Stimulated activated CD4-positive, alpha-beta T cell treated with anti-CD3 and anti-CD28 coated beads, Interleukin-4, amount 100 ng/mL, for 48 hours (primary cell): Measurements from ENCODE around the gene SFSWAP.
"Not testable (repeated sequence)": the region's sequence is repeated elsewhere in the genome, so short reads cannot be mapped to it uniquely, and the experiment has no call there.

ENCODE experiments used
- DNase-seq, 2 donors: peaks; one replicate each; pipeline ENCODE4 v3.0.0-alpha.2; 2020; ENCODE audit warnings: low read depth in 2 of 2

SFSWAP gene

DNA sequence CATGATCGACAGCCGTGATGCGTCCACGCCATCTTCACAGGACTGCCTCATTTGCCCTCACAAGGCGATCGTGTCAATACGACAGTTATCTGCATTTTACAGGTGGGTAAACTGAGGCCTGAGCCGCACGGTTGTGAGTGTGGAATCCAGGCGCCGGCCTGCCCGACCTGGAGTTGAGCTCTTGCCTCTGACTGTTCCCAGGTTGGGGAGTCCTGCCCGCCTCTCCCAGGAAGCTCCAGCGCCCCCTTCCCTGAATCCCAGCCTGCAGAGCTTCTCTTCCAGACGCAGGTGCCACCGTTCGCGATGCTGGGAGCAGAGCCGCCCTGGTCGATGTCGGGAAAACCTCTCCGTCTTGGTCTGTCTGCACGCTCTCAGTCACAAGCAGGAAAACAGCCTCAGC lies 31.1 kb upstream of the SFSWAP start:
- DNase-seq, result not testable (repeated sequence)

DNA sequence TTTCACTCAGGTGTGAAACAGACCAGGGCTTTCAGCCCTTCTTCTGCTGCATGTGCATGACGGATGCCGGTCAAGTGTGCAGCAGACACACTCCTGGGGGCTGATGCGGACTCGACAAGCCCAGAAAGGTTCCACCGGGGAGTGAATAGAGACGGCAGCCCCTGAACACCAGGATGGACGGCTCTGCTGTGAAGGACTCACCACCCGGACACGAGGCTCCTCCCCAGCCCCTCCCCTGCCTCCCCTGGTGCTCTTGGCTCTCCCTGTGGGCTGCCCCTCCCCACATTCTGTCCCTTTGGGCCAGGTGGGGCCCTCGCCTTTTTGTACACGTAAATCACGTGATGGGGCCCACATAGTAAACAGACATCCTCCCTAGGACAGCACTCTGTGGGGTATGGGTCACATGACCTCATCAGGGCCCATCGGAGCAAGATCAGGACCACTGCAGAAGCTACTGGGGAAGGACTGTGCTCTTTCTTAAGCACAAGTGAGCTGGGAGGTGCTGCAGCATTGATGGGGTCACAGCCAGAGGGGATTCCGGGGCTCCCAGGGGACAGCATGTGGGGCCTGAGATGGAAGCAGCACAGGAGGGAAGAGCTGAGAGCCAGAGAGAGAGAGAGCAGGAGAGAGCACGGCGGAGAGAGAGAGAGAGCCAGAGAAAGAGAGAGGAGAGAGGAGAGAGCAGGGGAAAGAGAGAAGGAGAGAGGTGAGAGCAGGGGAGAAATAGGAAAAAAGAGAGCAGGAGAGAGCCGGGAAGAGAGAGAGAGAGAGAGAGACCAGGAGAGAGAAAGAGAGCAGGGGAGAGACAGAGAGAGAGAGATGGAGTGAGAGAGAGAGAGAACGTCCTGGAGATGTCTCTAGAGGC lies 30.3 kb upstream of the SFSWAP start:
- DNase-seq, result not testable (repeated sequence)

- DNase-seq, result no peak
Observed at GRCh38 chr12:131681257-131681620, 29.7 kb upstream of the SFSWAP start.

DNA sequence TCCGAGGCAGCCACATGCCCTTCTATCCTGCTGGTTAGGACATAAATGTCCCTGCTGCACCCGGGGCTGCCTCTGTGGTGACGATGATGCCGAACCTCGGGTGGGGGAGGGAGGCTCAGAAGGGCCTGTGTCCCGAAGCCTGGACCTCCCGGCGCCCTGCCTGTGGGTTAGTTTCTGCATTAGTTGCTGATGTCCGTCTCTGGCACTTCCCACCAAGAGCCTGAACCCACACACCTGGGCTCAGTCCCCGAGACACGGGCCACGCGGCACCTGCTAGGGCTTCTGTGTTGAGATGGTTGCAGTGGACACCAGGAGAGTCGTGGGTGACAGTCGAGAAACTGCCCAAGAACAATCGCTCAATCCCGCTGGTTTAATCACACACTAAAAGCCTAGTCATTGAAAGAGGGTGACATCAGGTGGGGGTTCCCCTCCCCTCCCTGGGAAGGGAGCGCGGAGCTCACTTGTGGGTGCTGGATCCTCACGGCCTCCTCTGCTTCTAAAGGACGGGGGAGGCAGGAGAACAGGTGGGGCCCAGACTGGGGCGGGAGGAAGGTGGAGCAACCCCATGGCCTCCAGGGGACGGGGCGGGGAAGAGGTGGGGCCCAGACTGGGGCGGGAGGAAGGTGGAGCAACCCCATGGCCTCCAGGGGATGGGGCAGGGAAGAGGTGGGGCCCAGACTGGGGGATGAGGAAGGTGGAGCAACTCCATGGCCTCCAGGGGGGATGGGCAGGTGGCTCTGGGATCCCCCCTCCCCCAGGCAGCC lies 29.0 kb upstream of the SFSWAP start:
- peak; percentile 15 to 68 for DNase-seq

GRCh38 chr12:131682510-131682895 lies 28.4 kb upstream of the SFSWAP start:
- no peak for DNase-seq

DNA sequence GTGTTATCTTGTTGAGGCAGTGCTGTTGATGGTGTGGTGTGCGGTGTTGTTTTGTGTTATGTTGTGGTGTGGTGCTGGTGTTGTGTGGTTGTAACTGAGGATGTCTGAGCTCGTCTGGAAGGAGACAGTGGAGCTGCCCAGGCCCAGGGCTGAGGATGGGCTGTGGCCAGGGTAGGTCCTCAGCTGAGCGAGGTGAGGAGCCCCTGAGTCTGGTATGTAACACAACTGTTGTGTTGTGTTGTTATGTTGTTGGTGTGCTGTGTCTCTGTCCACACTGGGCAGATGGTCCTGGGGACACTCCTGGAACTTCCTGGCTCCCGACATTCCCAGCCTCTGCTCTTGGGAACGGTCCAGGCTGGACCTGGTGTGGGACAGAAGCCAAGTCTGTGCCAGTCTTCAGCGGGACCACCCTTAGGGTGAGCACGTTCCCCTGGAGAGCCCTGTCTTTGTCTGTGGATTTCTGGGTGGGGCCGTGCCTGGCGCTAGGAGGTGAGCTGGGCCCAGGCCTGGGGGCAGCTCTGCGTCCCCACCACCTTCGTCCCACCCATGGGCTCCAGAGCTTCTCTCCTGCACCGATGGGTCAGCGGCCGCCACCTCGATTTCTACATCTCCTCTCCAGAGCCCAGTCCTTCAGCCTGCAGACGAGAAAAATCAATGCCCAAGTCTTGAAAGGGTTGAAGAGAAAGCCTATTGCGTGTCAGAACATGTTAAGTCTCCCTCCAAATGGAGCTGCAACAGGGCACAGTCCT lies 27.4 kb upstream of the SFSWAP start:
- no peak for DNase-seq

- DNase-seq, result no peak
Observed at GRCh38 chr12:131684015-131684725, 26.7 kb upstream of the SFSWAP start.

DNA sequence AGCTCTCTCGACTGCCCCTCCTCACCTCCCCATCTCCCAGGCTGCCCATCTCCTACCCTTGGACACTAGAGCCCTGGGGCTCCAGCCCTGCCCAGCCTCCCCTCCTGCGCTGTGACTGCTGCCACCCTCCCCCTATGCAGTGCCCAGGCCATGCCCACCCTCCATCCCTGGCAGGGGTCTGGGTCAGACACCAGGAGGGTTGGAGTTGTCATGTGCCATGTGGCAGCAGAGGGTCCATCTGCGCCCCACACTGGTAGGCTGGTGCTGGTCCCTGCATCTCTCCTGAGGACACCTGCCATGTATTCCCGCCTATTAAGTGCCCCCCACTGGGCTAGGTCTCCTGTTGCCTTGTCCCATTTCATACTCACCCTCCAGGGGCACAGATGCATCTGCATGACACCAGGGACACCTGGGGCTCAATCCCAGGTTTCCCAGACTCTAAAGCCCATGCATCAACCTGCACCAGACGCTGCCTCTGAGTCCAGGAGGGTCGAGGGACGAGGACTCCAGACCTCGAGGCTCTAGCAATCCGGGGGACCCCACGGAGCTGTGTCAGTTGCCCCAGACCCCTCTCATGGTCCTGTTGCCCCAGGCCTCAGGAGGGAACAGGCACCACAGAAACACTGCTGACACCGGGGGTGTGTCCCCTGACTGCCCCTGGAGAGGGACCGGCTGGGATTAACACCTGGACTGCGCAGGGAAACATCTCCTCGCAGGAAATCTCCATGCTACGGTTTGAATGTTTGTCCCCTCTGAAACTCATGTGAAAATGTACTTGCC lies 23.4 kb upstream of the SFSWAP start:
- no peak for DNase-seq

- DNase-seq, result no peak
Observed at GRCh38 chr12:131688131-131688844, 22.6 kb upstream of the SFSWAP start.

DNA sequence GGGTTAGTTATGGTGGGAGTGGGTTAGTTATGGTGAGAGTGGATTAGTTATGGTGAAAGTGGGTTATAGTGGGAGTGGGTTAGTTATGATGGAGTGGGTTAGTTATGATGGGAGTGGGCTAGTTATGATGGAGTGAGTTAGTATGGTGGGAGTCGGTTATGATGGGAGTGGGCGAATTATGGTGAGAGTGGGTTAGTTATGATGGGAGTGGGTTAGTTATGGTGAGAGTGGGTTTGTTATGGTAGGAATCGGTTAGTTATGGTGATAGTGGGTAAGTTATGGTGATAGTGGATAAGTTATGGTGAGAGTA lies 22.1 kb upstream of the SFSWAP start:
- no peak for DNase-seq

- no peak for DNase-seq
Observed at GRCh38 chr12:131690320-131690719, 20.6 kb upstream of the SFSWAP start.

DNA sequence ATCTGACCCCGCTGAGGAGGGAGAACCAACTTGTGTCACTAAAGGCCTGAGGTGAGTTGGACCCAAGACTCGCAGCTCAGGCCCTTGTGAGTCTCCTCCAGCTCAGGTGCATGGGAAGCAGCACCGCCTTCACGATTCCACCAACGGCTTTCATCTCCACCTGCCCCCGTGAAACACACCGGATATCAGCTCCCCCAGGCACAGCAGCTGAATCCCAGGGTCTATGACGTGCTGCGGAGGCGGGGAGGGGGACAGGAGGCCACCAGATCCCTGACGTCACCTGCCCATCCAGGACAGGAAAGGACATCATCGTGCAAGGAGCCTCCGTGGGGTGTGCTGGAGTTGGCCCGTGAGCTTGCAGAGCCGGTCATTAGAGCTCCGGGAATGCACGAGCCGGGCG lies 18.5 kb upstream of the SFSWAP start:
- DNase-seq, result no peak

DNA sequence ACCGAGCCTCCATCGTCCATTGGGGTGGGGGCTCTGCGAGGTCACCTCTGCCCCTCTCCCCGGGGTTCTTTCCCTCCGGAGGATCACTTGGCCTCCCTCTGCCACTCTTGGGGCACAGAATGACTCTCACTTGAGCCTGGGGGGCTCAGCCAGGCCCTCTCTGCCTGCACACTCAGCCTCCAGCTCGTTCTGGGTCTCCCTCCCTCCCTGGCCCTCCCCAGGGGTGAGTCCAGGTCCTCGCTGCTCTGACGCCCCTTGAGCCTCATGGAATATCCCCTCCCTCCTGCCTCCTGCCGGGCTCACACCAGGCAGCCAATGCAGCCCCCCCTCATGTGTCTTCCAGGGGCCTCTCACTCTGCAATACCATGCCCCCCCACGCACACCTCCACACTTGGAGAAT lies 17.7 kb upstream of the SFSWAP start:
- DNase-seq, result no peak

- no peak for DNase-seq
Observed at GRCh38 chr12:131694116-131694838, 16.6 kb upstream of the SFSWAP start.

DNA sequence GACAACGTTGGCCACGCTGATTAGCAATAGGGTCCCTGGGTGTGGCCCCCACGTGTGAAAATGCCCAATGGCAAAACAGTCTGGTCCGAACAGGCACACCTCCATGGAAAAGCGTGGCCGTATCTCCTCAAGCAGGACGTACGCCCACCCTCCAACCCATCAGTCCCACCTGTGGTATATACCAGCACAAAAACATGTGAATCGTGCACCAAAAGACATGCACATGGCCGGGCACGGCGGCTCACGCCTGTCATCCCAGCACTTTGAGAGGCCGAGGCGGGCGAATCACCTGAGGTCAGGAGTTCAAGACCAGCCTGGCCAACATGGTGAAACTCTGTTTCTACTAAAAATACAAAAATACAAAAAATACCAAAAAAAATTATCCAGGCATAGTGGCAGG lies 14.9 kb upstream of the SFSWAP start:
- no peak for DNase-seq

- no peak for DNase-seq
Observed at GRCh38 chr12:131698286-131698685, 12.6 kb upstream of the SFSWAP start.

DNA sequence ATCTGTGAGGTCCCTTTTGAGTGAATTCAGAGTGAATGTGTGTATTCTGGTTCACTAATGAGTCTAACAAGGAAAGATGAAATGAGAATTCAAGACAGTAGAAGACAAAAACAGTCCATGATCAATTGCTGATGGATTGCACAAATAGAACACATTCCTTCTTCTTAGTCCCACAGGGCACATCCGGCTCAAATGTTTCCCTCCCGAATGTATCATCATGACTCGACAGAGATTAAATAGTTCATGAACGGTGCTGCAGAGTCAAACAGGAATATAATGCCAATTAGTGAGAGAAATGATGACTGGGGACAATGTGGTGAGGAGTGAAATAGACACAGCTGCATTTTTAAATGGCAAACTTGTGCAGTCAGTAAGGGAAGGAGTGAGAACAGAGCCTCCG lies 11.5 kb upstream of the SFSWAP start:
- no peak for DNase-seq

DNA sequence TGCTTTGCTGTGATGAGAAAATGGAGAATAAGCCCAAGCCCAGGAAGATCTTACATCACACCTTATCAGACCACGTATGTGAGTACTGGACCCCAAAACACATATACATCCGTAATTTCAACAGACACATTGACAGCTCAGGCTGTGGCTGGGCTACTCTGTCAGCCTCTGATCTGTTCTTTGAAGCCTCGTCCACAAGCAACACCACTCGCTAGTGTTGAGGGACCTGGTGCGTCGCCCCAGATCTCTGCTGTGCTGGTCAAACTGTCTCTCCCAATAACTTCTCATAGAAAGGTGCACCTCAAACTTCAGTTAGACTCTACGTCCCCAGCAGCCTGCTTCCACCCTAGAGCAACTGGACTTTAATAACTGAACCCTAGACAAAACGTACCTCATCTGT lies 10.6 kb upstream of the SFSWAP start:
- no peak for DNase-seq

DNA sequence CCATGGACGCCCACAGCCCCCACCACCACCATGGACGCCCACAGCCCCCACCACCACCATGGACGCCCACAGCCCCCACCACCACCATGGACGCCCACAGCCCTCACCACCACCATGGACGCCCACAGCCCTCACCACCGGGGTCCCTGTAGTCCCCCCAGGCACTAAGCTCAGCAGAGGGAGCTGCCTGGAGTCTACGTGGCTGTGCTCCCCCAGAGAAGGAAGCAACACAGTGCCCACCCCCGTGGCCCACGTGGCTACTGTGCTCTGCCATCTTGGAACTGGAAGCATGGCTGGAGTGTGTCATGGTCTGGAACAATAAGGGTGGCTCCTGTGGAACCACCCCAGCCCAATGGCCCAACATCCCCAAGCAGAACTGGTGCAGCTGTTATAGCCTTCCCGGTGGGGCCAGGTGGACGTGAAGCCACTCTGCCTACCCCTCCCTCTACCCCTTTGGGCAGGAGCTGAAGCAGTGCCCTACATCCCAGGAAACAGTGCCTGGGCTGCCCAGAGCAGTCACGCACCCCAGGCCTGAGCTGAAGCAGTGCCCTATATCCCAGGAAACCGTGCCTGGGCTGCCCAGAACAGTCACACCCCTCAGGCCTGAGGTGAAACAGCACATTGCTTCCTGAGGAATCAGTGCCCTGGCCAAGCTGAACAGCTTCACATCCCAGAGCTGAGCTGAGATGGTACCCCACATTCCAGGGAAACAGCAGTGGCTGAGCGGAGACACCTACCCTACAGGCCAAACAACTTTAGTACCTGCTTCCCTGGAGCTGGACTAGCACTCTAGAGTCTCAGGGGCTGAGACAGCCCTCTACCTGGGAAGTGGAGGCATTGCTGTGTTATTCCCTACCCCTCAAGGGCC lies 9.0 kb upstream of the SFSWAP start:
- no peak for DNase-seq
